GM12864 (cell line): ENCODE results near the gene CYFIP2.

ENCODE experiments used
- DNase-seq: peaks from one replicate; pipeline ENCODE4 v3.0.0-alpha.2; 2011; ENCODE audit warnings: low read depth
- H3K4me3 ChIP-seq: 2 replicates; pipeline ENCODE4 v1.5.1; 2011; ENCODE audit warnings: mild to moderate bottlenecking, low read depth, low read length, control low read depth
- CTCF ChIP-seq: IDR thresholded peaks from 2 replicates; pipeline ENCODE4 v1.5.1; 2011; ENCODE audit warnings: low read depth, mild to moderate bottlenecking, moderate library complexity, low read length, control low read depth, inconsistent platforms; ENCODE audit errors: missing control alignments

The CYFIP2 gene

GRCh38 chr5:157324237-157324636, 58.3 kb downstream of the CYFIP2 start:
- no peak overlapping the region for H3K4me3 ChIP-seq
- no peak for DNase-seq
- TF ChIP-seq CTCF = peak; percentile 59

GRCh38 chr5:157326440-157327005, 60.6 kb downstream of the CYFIP2 start:
- H3K4me3 ChIP-seq = no peak overlapping the region
- no peak for TF ChIP-seq CTCF
- no peak for DNase-seq

- H3K4me3 ChIP-seq = no peak overlapping the region
- TF ChIP-seq CTCF = no peak
- DNase-seq = no peak
Measured at GRCh38 chr5:157327771-157328170, 61.8 kb downstream of the CYFIP2 start.

GRCh38 chr5:157328277-157328912, 62.5 kb downstream of the CYFIP2 start:
- TF ChIP-seq CTCF = peak; percentile 94
- no peak for DNase-seq
- H3K4me3 ChIP-seq = no peak overlapping the region

- DNase-seq = no peak
- TF ChIP-seq CTCF = no peak
- H3K4me3 ChIP-seq = no peak overlapping the region
Measured at GRCh38 chr5:157331807-157332206, 65.9 kb downstream of the CYFIP2 start.

- H3K4me3 ChIP-seq = no peak overlapping the region
- DNase-seq = no peak
- no peak for TF ChIP-seq CTCF
Measured at GRCh38 chr5:157335534-157336422, 69.9 kb downstream of the CYFIP2 start.
